HG02970 (cell line): ENCODE data around the gene PDLIM7.
"Not testable (repeated sequence)": the region's sequence is repeated elsewhere in the genome, so short reads cannot be mapped to it uniquely, and the experiment has no call there.

Experiments
- ATAC-seq: cut with Tn5 transposase; IDR thresholded peaks from one replicate; pipeline ENCODE4 v1.9.1; 2021; ENCODE audit warnings: mild to moderate bottlenecking, moderate library complexity, moderate number of reproducible peaks; ENCODE audit not compliant: unreplicated experiment, low FRiP score

The PDLIM7 gene

GRCh38 chr5:177497292-177498012 is at the start of gene PDLIM7:
Gene PDLIM7 (minus strand): TSS chr5:177497604. CDS start chr5:177496512, 1,092 bp downstream.
- ATAC-seq: peak; percentile 74

DNA sequence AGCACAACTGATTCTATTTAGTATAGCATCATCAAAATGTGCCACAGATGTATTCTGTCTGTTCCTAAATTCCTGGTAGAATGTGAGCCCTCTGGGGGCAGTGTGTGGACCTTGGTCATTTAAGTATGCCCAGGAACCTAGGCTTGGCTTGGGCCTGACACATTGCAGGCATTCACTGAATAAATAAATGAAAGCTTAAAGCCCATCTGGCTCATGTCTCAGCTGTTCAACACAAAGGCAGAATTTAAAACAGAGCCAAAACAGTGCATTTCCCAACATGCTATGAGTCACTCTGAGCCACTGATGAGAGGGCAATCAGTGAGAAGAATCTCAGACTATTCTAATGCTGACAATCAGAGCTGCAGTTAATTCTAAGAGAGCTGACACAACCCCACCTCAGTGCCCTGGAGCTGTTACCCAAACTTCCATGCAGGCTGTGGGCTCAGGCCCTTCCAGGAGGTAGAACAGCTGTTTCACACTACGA is 48.9 kb upstream of the PDLIM7 start:
- ATAC-seq: no peak

GRCh38 chr5:177545487-177546257 is 48.3 kb upstream of the PDLIM7 start:
- no peak for ATAC-seq

DNA sequence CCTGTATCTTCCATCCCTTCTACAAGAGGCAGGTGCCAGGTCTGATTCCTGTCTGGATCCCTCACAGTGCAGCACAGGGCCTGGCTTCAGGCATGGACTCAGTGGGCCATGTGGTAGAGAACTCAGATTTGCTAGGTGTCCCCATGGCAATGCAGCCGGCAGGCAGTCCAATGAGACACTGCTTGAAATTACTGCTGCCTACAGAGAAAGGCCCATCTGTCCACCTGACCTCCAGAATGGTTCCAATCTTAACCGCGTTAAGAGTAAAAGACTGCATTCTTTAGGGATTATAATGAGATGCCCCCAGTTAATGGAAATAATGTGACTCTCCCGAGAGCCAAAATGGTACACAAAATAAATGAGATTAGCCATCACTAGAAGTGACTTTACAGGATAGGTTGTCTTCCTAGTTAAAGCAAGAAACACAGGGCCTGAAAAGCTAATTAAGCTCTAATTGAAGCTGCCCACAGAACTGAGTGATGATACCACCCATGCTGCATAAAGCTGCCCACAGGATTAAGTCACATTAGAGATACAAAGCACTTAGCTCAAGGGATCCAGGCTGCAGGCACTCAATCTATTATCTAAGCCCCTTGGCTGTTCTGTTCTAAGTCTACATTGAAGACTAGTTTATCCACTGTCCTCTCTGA is 45.5 kb upstream of the PDLIM7 start:
- no peak for ATAC-seq

DNA sequence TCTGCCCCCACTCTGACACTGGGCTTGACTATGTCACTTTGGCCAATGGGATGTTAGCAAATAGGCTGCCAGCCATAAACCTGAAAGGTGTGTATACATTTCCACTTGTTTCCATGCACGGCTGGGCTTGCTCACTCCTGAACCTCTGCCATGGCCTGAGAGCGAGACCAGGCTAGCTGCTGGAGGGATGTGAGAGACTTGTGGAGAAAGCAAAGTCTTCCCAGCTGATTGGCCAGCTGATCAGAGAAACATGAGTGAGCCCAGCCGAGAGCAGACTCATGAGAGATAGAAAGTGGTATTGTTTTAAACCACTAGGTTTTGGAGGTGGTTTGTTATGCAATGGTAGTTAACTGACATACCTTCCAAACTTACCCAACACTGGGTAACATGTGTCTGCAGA is 43.0 kb upstream of the PDLIM7 start:
- ATAC-seq: no peak

DNA sequence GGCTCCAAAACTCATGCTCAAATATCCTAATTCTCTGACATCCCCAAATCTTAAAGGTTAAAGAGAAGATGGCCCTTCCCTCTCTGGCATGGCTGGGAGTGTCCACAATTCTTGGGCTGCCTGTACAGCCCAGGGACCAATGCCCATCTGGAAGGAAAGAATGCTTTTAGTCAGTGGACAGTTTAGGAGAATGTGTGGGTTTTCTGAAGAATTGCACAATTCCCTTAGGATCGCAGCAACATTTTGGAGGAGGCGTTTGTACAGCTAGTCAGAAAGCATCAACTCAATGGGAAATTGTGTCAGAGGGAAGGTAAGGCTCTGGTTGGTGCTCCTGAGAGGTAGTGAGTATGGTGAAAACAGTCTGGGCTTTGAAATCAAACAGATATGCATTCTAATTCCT is 42.0 kb upstream of the PDLIM7 start:
- no peak for ATAC-seq

DNA sequence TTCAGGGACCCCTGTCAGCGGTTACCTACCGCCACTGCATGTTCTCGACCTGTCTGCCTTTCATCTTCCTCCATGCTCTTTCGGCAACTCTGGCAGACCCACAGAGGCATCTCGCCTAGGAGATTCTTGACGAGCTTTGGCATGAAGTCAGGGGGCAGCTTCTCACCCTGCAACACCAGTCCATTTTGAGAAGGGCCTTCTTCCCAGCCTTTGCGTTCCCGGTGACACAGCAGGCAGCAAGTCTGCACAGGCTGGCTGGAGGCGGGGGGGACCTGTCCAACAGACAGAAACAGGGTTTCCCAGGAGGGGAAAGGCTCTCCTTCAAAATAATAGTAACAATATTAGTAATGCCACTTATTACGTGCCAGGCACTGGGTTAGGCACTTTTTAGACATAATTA is 41.5 kb upstream of the PDLIM7 start:
- no peak for ATAC-seq

DNA sequence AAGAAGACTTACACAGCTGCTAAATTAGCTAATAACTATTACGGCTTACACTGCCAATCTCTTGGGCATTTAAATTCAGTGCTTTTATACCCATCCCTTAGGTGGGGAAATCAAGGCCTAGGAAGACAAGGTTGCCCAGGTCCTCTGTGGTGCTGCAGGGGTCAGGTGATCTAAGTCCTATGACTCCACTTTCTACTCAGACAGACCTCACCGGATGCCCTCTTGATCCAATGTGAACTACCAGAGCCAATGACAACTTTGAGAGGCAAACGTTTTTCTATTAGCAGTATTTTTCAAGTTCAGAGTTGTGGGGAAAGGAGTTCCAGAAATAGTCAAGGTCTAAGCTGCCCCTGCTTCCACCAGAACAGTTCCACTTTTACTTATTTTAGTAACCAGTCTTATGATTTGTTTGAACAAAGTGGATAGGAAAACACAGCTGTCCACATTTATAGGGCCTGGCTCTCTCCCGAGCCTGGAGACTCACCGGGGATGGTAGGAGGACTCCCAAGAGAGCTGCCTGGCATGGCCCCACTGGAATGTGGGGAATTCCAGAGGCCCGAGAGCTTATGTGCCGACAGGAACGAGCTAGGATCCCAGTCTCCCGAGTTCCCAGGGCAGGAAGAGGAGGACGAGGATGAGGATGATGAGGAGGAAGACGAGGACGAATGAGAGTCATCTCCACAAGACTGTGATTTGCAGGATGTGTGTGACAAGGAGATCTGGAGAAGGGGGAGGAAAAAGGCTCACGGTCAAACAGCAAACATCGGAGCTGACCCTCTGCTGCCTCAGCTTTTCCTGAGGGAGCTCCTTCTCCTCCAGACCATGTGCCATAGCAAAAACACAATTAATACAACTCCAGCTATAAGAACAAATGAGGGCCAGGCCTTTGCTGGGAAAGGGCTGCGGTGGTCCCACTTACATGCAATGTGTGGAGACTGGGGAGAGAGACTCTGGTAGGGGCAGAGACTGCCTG is 40.3 kb upstream of the PDLIM7 start:
- no peak for ATAC-seq

- no peak for ATAC-seq
Measured at GRCh38 chr5:177536386-177536785, 39.0 kb upstream of the PDLIM7 start.

DNA sequence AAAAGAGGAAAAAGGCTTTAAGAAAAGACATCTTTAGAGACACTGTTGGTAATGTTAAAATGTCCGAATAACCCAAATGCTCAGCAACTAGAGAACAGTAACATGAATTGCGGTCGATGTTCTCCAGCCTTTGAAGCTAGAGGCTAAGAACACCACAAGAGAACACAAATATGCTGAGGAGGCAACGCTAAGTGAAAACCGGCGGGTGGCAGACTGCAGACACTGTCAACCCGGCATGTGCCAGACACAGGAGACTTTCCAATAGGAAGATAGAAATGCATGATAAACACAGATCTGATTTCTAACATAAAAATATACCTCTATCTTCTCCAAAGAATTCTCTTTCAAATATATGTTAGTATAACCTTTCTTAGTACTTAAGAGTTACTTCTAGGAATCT is 37.7 kb upstream of the PDLIM7 start:
- ATAC-seq: no peak

GRCh38 chr5:177534433-177534832 is 37.0 kb upstream of the PDLIM7 start:
- not testable (repeated sequence) for ATAC-seq

GRCh38 chr5:177531209-177531940 is 34.0 kb upstream of the PDLIM7 start:
- ATAC-seq: no peak

GRCh38 chr5:177530638-177531037 is 33.2 kb upstream of the PDLIM7 start:
- no peak for ATAC-seq

DNA sequence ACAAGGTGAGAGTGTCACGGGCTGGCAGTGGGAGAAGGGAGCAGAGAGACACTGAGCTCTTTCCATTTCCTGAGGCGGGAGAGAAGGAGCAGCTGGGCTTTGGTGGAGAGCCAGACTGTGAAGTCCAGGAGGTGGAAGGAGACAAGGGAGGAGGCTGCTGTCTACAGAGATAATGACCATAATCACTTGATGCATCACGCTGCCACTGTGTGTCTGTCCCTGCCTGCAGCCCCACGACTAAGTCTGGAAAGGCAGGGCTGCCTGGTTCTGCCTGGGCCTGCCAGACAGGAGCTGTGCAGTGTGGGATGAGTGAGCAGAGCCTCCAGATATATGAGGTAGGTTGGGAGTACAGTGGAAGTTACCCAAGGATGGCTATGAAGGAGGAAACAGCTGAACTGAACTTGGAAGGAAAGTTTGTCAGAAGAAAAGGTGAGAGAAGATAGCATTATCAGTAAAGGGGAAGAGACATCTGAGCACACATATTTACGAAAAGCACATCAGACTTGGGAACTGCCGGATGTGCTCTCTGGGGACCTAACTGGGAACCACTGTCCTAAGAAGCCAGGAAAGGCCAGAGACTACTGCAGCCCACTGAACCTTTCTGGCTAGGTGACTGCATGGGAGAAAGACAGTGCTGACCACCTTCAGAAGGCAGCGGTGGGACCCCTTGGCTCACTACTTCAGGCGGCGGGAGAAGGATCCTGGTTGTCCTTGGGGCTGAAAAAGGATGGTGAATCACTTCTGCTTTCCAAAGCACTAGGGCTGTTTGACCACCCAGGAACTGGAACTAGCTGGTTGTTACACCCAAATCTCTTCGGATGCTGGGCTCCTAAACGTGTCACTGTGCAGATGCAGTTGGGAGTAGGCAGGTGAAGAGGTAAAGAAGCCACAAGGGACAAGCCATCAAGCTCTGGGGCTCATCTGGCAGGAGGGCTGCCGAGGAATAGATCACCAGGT is 32.1 kb upstream of the PDLIM7 start:
- ATAC-seq: no peak

DNA sequence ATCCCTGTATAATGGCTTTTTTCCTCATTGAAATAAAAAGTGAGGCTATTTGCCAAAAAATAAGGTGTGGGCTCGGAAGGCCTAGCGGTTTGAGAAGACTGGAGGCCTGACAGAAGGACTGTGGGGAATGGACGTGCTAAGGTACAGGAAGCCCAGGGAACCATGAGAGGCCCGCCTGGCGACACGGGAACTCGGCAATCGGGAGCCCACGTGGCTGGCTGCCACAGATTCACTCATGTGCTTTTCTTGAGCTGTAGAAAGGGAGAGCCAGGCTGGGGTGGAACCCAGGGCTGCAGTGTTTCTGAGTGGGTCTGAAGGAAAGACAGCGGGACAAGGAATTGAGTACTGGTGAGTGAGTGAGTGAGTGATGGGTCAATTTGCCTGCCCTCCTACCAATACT is 31.2 kb upstream of the PDLIM7 start:
- no peak for ATAC-seq

DNA sequence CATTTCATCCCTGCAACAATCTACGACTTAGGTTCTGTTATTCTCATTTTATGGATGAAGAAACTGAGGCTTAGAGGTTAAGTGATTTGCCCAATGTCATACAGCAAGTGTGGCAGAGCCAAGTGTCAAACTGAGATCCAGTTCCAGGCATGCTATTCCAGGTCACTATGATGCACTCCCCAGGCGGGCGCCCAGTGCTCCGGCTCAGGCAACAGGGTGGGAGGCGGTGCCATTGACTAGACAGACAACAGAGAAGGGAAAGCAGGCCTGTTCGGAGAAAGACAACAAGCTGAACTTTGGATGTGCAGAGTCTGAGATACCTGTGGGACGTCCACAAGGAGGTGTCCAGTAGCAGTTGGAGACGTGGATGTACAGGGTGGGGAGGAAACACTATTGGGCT is 30.2 kb upstream of the PDLIM7 start:
- no peak for ATAC-seq

DNA sequence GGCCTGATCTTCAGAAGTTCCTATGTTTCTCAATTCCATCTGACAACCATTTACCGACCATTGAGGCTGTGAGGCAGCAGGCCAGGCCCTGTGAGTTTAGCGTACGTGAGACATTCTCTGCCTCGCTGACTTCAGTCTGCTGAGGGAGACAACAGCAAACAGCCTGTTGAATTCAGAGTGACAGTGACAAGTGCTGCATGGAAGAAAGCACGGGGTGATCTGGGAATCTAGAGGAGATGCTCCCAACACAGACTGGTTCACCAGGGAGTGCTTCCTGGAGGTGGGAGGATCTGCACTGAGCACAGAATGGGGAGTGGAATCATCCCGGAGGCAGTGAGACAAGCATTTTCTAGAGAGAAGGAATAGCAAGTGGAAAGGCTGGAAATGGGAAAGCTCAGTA is 29.4 kb upstream of the PDLIM7 start:
- no peak for ATAC-seq

DNA sequence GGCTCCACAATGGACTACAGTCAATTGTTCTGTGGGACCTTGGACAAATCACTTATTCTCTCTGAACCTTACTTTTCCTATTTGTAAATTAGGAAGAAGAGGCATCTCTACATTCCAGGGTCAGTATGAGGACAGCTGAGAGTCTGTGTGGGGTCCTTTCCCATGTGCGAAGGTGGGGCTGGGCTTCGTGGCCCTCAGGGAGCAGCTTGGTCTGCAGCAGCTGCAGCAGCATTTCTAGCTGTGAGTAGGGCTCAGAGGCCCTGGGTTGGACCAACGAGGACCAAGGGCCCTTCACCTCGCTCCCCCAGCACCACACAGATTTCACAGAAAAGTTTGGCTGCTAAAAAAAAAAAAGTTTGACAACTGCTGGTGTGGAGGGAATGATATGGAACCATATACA is 28.8 kb upstream of the PDLIM7 start:
- ATAC-seq: no peak
